ENCODE results near the gene PRAMEF33.
"Not testable (repeated sequence)": the region's sequence is repeated elsewhere in the genome, so short reads cannot be mapped to it uniquely, and the experiment has no call there.

Gene PRAMEF33

GRCh38 chr1:13356774-13357173 is 53.4 kb downstream of the PRAMEF33 start:
- TF ChIP-seq CTCF (IDR thresholded peaks at IDR 0.05; ENCODE audit: unreplicated experiment in 3 of 3) = peak; percentile 59 to 65 (median 64)
- H3K27ac Mint-ChIP-seq; H3K4me1 Mint-ChIP-seq; H3K4me3 Mint-ChIP-seq; H3K36me3 Mint-ChIP-seq (ENCODE audit: low read depth); H3K9me3 Mint-ChIP-seq; H3K27me3 Mint-ChIP-seq (ENCODE audit: low read depth): not testable (repeated sequence)

All from nephron (organoid).